Karpas-422 (cell line): ENCODE data around the gene RIPOR2. TPM values are rescaled to one million over a fixed set of nuclear protein-coding genes. Genes with fewer than 3 reads are reported as not detected.

ENCODE experiments used
- DNase-seq: peaks from one replicate; pipeline ENCODE4 v3.0.0-alpha.2; 2015
- H2AFZ ChIP-seq: fragments of 200-600 bp; sonication (generic); 2 replicates; pipeline ENCODE4 v1.6.1; 2014; ENCODE audit warnings: antibody characterized with exemption, low read length, mixed read lengths
- H3K27ac ChIP-seq: fragments of 200-600 bp; sonication (generic); 2 replicates; pipeline ENCODE4 v1.5.1; 2014; ENCODE audit warnings: mild to moderate bottlenecking, low read length, moderate library complexity
- H3K27me3 ChIP-seq: fragments of 200-600 bp; sonication (generic); 2 replicates; pipeline ENCODE4 v1.6.1; 2014; ENCODE audit warnings: low read length, mixed read lengths
- H3K36me3 ChIP-seq: fragments of 200-600 bp; sonication (generic); 2 replicates; pipeline ENCODE4 v1.6.1; 2014; ENCODE audit warnings: low read length, mixed read lengths; ENCODE audit not compliant: insufficient read depth
- H3K4me1 ChIP-seq: fragments of 200-600 bp; sonication (generic); 2 replicates; pipeline ENCODE4 v1.6.1; 2014; ENCODE audit warnings: mild to moderate bottlenecking, low read length, mixed read lengths
- H3K4me2 ChIP-seq: fragments of 200-600 bp; sonication (generic); 2 replicates; pipeline ENCODE4 v1.6.1; 2014; ENCODE audit warnings: low read length, low read depth, mild to moderate bottlenecking; ENCODE audit not compliant: poor library complexity, severe bottlenecking
- H3K4me3 ChIP-seq: fragments of 200-600 bp; sonication (generic); 2 replicates; pipeline ENCODE4 v1.5.1; 2014; ENCODE audit warnings: mild to moderate bottlenecking, antibody characterized with exemption, low read length, mixed read lengths
- H3K79me2 ChIP-seq: fragments of 200-600 bp; sonication (generic); 2 replicates; pipeline ENCODE4 v1.6.1; 2014; ENCODE audit warnings: mild to moderate bottlenecking, low read length, mixed read lengths
- H3K9ac ChIP-seq: fragments of 200-600 bp; sonication (generic); 2 replicates; pipeline ENCODE4 v1.6.0; 2014; ENCODE audit warnings: low read length
- H3K9me2 ChIP-seq: fragments of 200-600 bp; sonication (generic), shearing (Covaris generic); replicated peaks from 2 replicates; pipeline ENCODE4 v1.6.0; 2014; ENCODE audit warnings: mild to moderate bottlenecking, low read length, moderate library complexity; ENCODE audit not compliant: insufficient read depth
- H3K9me3 ChIP-seq: fragments of 300-700, 200-600 bp; sonication (generic); 2 replicates; pipeline ENCODE4 v1.6.1; 2014; ENCODE audit warnings: low read length, mixed read lengths
- H4K20me1 ChIP-seq: fragments of 200-600 bp; sonication (generic); 2 replicates; pipeline ENCODE4 v1.6.1; 2014; ENCODE audit warnings: mild to moderate bottlenecking, antibody characterized with exemption, low read length, low read depth; ENCODE audit not compliant: insufficient read depth
- total RNA-seq: library from RNA; depleted of rRNA; stranded (reverse); fragments of >200 nt; shearing (Covaris generic); gene quantifications from 2 replicates; pipeline ENCODE4 v1.2.3, GENCODE V29; 2014; ENCODE audit warnings: low replicate concordance

The RIPOR2 gene
- total RNA-seq, 1 experiment from 2014 or later: 72.1 TPM

DNA sequence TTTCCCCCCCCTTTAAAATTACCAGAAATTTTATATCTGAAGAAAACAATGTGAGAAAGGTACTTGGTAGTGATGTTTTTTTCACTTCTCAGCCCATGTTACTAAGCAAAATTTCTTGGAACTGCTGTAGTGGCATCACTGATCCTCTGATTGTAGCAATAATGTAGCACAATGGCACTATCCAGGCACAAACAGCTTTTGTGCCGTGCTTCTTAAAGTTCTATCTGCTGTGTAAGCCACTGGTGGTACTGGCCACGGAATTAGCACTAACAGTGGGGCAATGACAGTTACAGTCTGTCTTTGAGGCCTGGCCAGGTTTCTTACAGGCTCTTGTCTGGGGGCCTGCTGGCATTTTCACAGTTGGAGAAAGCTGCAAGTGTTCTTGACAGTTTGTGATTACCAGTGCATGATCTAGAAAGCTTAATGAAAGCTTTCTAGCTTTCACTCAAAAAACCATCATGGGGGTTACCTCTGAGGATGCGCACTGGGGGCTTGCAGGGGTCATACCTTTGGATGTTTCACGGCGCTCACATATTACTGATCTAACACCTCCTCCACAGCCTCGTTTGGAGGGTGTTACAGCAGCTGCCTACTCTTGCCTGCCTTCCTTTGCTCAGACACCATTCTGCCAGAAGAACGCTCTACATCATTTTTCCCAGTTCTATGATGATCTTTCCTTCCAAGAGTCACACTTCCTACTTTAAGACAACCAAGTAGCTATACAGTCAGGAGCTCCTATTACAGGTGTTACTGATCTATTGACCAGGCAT, 78.7 kb downstream of the RIPOR2 start:
- Histone ChIP-seq H3K36me3 (peaks cover 71% of the 10 kb centered on the region), H3K9me2 (no peaks in the 10 kb centered on the region), H3K27me3 (no peaks in the 10 kb centered on the region), H3K9ac (peak overlapping the region; percentile 26; the same call in 1 of the 2 replicates), H2AFZ (no peak overlapping the region), H3K4me1 (peaks cover 73% of the 10 kb centered on the region), H3K79me2 (peaks cover 17% of the 10 kb centered on the region), H3K27ac (peak overlapping the region; percentile 93), H3K9me3 (no peaks in the 10 kb centered on the region), H3K4me3 (no peak overlapping the region), H3K4me2 (peak overlapping the region; percentile 10), H4K20me1 (no peaks in the 10 kb centered on the region)
- DNase-seq: no peak

DNA sequence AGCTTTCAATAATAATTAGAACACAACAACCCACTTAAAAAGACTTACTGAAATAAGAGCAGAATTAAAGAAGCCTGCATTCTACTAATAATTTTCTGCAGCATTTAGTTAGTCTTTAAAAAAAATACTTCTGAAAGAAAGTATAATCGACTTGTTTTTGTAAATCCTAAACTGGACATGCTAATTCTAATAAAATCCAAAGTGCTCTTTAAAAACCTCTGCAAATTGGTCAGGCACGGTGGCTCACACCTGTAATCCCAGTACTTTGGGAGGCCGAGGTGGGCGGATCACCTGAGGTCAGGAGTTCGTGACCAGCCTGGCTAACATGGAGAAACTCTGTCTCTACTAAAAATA, 79.5 kb downstream of the RIPOR2 start:
- no peaks in the 10 kb centered on the region for H3K9me3 ChIP-seq
- H3K27me3 ChIP-seq: no peaks in the 10 kb centered on the region
- H3K79me2 ChIP-seq: peaks cover 17% of the 10 kb centered on the region
- peaks cover 65% of the 10 kb centered on the region for H3K4me1 ChIP-seq
- H2AFZ ChIP-seq: no peak overlapping the region
- no peaks in the 10 kb centered on the region for H4K20me1 ChIP-seq
- peak overlapping the region; percentile 93 for H3K27ac ChIP-seq
- peak overlapping the region; percentile 10 for H3K4me2 ChIP-seq
- H3K4me3 ChIP-seq: no peak overlapping the region
- no peaks in the 10 kb centered on the region for H3K9me2 ChIP-seq
- H3K36me3 ChIP-seq: peaks cover 71% of the 10 kb centered on the region
- no peak for DNase-seq
- peak overlapping the region; percentile 26; the same call in 1 of the 2 replicates for H3K9ac ChIP-seq

DNA sequence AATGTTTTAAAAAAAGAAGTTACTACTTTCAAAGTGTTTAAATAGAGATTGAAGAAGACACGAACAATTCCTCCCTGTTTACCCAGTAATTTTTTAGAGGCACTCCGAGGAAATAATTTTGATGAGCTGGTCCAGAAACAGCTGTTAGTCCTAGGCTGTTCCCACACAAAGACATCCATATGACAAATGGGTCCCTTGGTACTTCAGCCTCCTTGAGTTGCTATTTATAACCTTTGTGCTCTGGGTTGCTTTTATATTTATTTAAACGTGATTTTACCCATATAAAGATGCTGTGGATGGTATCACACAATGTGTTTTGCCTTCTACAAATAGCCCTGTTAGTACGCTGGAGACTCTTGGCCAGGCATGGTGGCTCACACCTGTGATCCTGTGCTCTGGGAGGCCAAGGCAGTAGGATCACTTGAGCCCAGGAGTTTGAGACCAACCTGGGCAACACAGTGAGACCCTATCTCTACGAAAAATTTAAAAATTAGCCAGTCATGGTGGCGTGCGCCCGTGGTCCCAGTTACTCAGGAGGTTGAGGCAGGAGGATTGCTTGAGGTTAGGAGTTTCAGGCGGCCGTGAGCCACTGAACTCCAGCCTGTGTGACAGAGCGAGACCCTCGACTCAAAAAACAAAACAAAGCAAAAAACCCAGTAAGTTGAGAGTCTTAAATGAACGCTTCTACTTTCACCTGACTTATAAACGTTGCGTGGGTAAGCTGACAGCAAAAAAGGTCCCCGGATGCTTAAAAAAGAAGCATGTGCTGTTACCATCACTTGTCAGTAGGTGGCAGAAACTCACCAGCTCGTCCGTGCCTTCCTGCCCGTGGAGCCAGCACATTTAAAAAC, 80.1 kb downstream of the RIPOR2 start:
- DNase-seq: peak; percentile 93
- peak overlapping the region; percentile 14; the same call in 1 of the 2 replicates for H3K9ac ChIP-seq

DNA sequence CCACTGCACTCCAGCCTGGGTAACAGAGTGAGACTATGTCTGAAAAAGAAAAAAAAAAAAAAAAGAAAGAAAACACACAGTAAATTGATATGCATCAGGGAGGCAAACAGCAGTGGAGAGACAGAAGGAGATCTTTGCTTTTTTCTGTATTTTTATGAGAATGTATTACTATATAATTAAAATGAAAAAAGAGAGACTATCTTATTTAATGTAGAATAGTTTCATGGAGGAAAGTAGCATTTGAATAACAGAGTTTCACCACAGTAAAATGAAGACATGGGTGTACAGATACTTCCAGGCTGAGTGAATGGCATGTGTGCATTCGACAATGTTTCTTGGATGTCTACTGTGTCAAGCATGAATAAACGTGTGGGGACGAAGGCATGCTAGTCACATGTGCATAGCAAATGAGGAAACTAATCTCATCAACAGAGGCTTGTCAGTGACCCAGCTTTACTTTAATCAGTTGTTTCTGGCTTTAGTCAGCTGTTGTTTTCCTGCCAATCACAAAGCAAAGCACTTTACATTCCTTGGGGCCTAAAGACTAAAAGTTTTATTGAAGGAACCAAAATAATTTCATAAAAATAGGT, 81.6 kb downstream of the RIPOR2 start:
- Histone ChIP-seq H4K20me1 (no peaks in the 10 kb centered on the region), H3K9ac (no peak overlapping the region), H3K27me3 (no peaks in the 10 kb centered on the region), H3K4me1 (peaks cover 44% of the 10 kb centered on the region), H3K9me2 (no peaks in the 10 kb centered on the region), H3K36me3 (peaks cover 66% of the 10 kb centered on the region), H3K4me3 (no peak overlapping the region), H3K27ac (0 out of 2 replicates have a peak overlapping the region, but pooled peaks have one; percentile 16), H3K4me2 (no peak overlapping the region), H3K79me2 (peaks cover 14% of the 10 kb centered on the region), H2AFZ (no peak overlapping the region), H3K9me3 (no peaks in the 10 kb centered on the region)
- DNase-seq: no peak

More for the DNA sequence above, 80.1 kb downstream of the RIPOR2 start:
- H3K27ac ChIP-seq: peak overlapping the region; percentile 93
- H3K4me3 ChIP-seq: no peak overlapping the region
- peaks cover 16% of the 10 kb centered on the region for H3K79me2 ChIP-seq
- peak overlapping the region; percentile 10 for H3K4me2 ChIP-seq
- H3K9me2 ChIP-seq: no peaks in the 10 kb centered on the region
- H3K27me3 ChIP-seq: no peaks in the 10 kb centered on the region
- no peaks in the 10 kb centered on the region for H3K9me3 ChIP-seq
- peaks cover 68% of the 10 kb centered on the region for H3K36me3 ChIP-seq
- H4K20me1 ChIP-seq: no peaks in the 10 kb centered on the region
- H3K4me1 ChIP-seq: peaks cover 58% of the 10 kb centered on the region
- H2AFZ ChIP-seq: no peak overlapping the region

DNA sequence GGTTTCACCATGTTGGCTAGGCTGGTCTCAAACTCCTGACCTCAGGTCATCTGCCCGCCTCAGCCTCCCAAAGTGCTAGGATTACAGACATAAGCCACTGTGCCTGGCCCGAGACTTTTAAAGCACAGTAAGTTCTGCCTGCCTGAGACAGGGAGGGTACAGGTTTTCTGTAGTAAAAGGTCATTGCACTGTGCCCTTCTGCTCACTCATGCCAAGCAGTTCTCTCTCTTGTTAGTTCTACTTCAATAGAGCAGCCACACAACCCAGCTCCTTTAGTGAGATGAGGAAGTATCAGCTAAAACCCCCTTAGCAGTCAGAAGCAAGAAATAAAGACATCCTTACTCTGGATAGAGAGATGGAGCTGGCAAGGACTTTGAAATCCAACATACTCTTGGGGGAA, 84.7 kb downstream of the RIPOR2 start:
- Histone ChIP-seq H3K36me3 (peaks cover 72% of the 10 kb centered on the region), H3K27ac (no peak overlapping the region)

DNA sequence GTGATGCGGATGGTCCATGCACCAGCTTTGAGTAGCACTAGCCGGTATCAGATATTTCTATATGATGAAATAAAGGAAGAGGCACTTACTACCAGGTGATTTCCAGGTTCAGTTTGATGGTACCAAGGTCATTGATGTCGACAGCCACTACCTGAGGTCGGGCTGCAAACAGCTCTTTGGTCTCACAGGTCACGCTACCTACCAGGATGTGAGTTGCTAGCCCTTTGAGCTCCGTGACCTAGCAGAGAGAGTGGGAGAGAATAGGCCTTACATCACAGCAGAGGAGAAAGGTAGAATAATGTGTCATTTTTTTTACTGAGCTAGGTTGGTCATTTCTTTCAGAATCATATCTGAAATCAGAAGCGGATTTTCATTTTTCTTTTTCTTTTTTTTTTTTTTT, 86.0 kb downstream of the RIPOR2 start:
- Histone ChIP-seq H3K9me3 (no peaks in the 10 kb centered on the region), H3K4me2 (no peak overlapping the region), H3K27me3 (no peaks in the 10 kb centered on the region), H3K9ac (no peak overlapping the region), H3K27ac (no peak overlapping the region), H2AFZ (no peak overlapping the region), H3K36me3 (peaks cover 79% of the 10 kb centered on the region), H3K9me2 (no peaks in the 10 kb centered on the region), H3K79me2 (peaks cover 22% of the 10 kb centered on the region; the same call in 1 of the 2 replicates), H3K4me3 (no peak overlapping the region), H4K20me1 (no peaks in the 10 kb centered on the region), H3K4me1 (no peaks in the 10 kb centered on the region; the same call in 1 of the 2 replicates)
- no peak for DNase-seq

More for the DNA sequence above, 84.7 kb downstream of the RIPOR2 start:
- H3K4me2 ChIP-seq: no peak overlapping the region
- H3K9me3 ChIP-seq: no peaks in the 10 kb centered on the region
- peaks cover 21% of the 10 kb centered on the region for H3K79me2 ChIP-seq
- H3K4me3 ChIP-seq: no peak overlapping the region
- no peaks in the 10 kb centered on the region for H3K9me2 ChIP-seq
- H4K20me1 ChIP-seq: no peaks in the 10 kb centered on the region
- no peaks in the 10 kb centered on the region for H3K27me3 ChIP-seq
- DNase-seq: no peak
- no peak overlapping the region for H2AFZ ChIP-seq
- no peak overlapping the region for H3K9ac ChIP-seq
- peaks cover 13% of the 10 kb centered on the region for H3K4me1 ChIP-seq

DNA sequence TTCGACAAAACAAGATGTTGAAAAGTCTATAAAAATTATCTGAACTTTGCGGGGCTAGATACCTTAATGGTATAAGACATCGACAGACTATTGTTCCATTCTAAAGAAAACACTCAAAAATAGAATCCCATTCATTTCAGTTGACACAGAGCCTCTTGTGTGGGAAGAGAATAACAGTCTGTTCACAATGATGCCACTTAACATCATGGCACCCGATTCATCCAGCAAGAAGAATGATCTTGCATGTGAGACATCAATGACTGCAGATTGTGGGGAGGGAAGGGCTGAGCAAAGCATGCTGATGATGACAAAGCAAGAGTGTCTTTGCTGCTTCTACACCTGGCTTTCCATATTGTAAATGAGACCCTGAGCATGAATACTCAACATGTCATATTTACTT, 87.3 kb downstream of the RIPOR2 start:
- H3K79me2 ChIP-seq: peaks cover 20% of the 10 kb centered on the region
- H3K9ac ChIP-seq: no peak overlapping the region
- no peak overlapping the region for H3K27ac ChIP-seq
- H4K20me1 ChIP-seq: no peaks in the 10 kb centered on the region
- H3K4me1 ChIP-seq: no peaks in the 10 kb centered on the region
- H3K9me2 ChIP-seq: no peaks in the 10 kb centered on the region
- no peaks in the 10 kb centered on the region for H3K9me3 ChIP-seq
- no peak overlapping the region for H3K4me3 ChIP-seq
- no peak for DNase-seq
- H3K36me3 ChIP-seq: peaks cover 77% of the 10 kb centered on the region
- H3K4me2 ChIP-seq: no peak overlapping the region
- no peaks in the 10 kb centered on the region for H3K27me3 ChIP-seq
- H2AFZ ChIP-seq: no peak overlapping the region

DNA sequence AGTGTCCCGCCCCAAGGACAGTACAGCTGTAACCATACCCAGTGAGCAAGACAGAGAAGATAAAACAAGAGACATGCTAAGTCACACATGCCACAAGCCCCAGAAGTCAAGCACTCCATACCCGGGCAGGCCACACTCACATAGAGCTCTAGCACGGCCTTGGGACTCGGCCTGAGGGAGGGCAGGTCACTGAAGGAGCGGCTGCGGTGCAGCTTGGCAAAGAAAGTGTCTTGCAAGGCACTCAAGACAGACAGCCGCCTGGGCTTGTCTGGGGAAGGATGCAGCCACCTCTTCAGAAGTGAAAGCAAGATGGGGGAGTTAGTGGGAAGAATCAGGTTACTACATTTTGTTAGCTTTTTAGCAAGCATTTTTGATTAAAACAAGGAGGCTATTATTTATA, 88.4 kb downstream of the RIPOR2 start:
- Histone ChIP-seq H3K27ac (no peak overlapping the region), H3K9ac (no peak overlapping the region), H3K4me2 (no peak overlapping the region), H4K20me1 (no peaks in the 10 kb centered on the region), H3K9me3 (no peaks in the 10 kb centered on the region), H3K4me1 (no peaks in the 10 kb centered on the region), H3K4me3 (no peak overlapping the region), H3K36me3 (peaks cover 77% of the 10 kb centered on the region), H3K9me2 (no peaks in the 10 kb centered on the region), H3K79me2 (peaks cover 24% of the 10 kb centered on the region), H2AFZ (no peak overlapping the region), H3K27me3 (no peaks in the 10 kb centered on the region)
- DNase-seq: no peak
